ENCODE results near the gene MCAM.

Gene MCAM

DNA sequence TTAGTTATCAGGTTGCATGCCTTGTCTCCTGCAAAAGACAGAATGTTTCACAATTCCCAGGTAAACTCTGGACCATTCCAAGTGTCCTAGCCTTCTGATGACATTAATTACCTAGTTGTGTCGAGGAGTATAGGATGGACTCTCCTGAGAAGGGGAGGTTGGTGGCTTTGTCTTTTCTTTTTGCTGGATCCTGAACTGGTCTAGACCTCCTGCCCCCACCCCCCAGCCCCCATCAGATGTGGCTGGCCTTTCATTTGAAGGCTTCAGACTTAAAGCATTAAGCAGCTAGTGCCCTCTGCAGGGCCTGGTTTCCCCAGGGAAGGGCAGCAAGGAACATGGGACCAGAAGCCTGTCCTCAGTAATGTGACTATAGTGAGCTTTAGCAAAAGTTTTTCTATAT lies 9.7 kb downstream of the MCAM start:
- TF ChIP-seq, protein P1, sequence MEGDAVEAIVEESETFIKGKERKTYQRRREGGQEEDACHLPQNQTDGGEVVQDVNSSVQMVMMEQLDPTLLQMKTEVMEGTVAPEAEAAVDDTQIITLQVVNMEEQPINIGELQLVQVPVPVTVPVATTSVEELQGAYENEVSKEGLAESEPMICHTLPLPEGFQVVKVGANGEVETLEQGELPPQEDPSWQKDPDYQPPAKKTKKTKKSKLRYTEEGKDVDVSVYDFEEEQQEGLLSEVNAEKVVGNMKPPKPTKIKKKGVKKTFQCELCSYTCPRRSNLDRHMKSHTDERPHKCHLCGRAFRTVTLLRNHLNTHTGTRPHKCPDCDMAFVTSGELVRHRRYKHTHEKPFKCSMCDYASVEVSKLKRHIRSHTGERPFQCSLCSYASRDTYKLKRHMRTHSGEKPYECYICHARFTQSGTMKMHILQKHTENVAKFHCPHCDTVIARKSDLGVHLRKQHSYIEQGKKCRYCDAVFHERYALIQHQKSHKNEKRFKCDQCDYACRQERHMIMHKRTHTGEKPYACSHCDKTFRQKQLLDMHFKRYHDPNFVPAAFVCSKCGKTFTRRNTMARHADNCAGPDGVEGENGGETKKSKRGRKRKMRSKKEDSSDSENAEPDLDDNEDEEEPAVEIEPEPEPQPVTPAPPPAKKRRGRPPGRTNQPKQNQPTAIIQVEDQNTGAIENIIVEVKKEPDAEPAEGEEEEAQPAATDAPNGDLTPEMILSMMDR (IDR thresholded peaks at IDR 0.05): no peak

DNA sequence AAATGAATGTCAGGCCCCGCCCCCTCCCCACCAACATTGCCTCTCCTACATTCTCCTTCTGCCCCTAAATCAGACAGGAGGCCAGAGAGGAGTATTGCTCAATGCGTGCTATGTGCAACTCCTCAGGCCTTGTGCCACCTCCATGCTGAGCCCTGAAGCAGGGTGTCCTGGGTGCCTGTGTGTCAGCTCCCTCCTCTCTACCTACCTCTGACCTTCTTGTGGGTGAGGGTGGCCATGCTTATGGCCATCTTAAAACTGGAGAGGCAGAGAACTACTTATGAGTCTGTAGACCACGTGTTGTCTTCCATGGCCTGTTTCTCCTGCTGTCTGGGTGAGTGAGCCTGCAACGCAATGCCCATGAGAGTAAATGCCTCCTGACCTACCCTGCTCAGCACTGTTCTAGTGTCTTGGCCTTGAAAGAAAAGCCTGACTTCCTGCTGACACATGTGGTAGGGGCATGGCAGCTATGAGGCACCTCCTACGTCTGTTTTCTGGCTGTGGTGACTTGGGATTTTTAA lies 10.5 kb downstream of the MCAM start:
- TF ChIP-seq, protein P1 (IDR thresholded peaks at IDR 0.05): no peak

DNA sequence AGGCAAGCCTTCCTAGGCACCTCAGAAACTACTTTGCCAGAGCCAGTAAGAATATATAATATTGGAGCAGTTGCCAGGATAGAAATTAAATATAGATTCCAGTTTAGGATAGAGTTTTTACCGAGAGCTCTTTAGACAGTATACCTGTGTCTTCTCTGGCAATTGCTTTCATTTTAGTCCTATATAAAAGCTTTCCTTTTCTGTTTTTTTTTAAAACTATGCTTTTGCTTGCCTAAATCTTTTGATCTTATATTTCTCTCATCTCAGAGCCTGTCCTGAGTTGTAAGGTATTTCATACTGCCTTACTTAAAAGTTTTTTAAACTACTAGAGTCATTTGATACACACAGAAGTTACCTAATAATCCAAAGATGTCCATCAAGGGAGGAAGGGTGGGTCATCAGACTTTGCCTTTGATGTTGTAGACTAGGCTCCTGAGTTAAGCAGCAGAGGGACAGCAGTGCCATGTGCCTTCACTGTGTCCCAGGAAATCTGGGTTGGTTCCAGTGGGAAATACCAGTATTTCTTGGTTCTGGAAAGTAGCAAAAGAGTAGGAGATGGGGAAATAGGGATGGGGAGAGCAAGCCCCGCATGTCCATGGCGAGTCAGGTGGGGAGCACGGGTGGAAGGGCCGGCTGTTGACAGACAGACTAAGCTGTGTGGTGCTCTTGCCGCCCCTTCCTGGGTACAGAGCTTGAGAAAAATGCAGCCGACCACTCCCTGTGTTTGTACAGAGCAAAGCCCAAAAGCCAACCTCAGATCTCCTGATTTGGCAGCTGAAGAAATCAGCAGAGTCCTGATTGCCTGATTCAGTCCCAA lies 11.2 kb downstream of the MCAM start:
- TF ChIP-seq, protein P1 (IDR thresholded peaks at IDR 0.05): no peak

DNA sequence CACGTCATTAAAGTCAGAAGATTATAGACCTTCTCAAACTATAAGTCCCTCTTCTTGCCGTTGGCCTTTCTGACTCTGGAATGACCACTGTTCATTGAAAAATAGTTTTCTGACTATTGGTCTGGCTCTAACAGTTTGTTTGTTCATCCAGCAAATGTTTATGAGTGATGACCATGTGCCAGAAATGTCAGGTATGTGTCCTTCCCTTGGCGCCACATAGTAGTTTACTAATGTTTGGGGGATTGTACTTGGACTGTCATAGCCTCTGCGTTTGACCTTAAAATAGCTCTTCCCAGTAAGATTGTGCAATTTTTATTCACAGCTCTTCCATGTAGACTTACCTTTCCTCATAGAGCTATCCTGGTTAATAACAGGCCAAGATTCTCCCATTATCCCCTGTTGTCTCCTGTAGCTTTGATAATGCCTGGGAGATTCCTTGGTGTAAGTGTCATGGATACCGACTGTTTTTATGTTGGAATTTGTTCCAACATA lies 13.7 kb downstream of the MCAM start:
- TF ChIP-seq, protein P1 (IDR thresholded peaks at IDR 0.05): no peak

DNA sequence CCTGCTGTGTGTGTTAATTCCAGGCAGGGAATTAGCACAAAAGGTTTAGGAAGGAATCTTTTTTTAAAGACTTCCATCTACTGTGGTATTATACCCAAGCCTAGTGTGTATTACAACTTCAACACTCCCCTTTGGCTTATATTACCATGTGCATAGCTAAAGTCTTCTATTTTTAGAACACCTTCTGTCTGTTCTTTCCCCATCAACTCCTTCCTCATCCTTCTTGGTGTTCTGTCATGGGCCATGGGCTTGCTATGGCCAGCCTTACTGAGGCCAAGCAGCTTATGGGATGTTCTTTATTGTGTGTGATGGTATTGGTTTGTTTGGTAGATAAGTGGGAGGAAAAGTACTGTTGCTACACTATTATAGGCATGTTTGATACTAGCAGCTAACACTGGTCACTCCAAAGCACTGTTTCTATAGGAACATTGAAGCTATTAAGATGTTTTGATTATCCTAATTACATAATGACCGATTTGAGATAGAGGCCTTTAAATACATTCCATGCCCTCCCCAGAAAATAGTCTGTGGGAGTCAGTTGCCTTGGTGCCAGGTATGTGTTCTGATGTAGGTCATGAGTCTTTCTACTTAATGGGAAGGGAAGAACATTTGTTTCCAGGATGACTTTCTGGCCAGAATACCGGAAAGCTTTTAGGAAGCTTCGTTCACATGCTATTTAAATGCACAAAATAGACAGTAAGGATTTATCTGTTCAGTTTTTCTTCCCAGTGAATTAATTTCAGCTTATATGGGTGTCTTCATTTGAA lies 16.5 kb downstream of the MCAM start:
- TF ChIP-seq, protein P1 (IDR thresholded peaks at IDR 0.05): no peak

DNA sequence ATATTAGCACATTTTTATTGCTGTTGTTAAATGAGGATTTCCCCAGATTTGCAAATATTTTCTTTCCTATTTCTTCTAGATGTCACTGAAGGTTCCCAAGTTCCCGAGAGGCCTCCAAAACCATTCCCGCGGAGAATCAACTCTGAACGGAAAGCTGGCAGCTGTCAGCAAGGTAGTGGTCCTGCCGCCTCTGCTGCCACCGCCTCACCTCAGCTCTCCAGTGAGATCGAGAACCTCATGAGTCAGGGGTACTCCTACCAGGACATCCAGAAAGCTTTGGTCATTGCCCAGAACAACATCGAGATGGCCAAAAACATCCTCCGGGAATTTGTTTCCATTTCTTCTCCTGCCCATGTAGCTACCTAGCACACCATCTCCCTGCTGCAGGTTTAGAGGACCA lies 17.5 kb downstream of the MCAM start:
- TF ChIP-seq, protein P1 (IDR thresholded peaks at IDR 0.05): no peak

DNA sequence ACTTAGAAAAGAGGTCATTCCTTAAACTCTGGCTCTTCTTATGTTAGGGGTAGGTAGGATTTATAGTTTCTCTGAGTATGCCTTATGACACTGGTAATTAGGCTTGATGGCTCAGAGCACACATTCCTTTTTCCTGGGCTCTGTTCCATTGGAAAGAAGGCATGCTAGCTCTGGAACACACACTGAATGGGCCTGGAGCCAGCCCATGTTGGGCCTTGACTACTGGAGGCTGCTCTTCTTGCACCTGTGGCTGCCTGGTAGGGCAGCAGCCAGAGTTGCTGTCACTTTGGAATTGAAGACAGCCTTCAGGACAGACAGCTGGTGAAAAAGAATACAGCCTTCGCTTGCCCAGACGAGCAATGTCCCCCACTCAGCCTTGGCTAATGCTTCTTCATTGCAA lies 18.2 kb downstream of the MCAM start:
- TF ChIP-seq, protein P1 (IDR thresholded peaks at IDR 0.05): no peak

All from LNCAP (cell line).